HepG2 (cell line): ENCODE results near the gene SRRM2. TPM values are rescaled to one million over a fixed set of nuclear protein-coding genes. Genes with fewer than 3 reads are reported as not detected.
A peak's percentile ranks its signal among the peaks of the same experiment; 100 is the strongest.

Experiments used
- CCAR2 ChIP-seq: fragments of 200-400 bp; formaldehyde crosslinking; optimal IDR thresholded peaks from 2 replicates; pipeline ENCODE3; 2018; ENCODE audit warnings: low read depth, mild to moderate bottlenecking, low read length, moderate library complexity
- DR1 ChIP-seq: sonication (generic); formaldehyde crosslinking; IDR thresholded peaks from 2 replicates; pipeline ENCODE4 v1.8.0; 2021; ENCODE audit warnings: mild to moderate bottlenecking, missing genetic modification reagents, inconsistent platforms
- HDAC6 ChIP-seq: fragments of 200-600 bp; sonication (generic); IDR thresholded peaks from 2 replicates; pipeline ENCODE4 v1.7.0; 2017; ENCODE audit warnings: mild to moderate bottlenecking, antibody characterized with exemption, low read length, low read depth
- LCORL ChIP-seq, 2 experiments: fragments of 450-650 bp in 1 of 2; sonication (generic) in 1 of 2; formaldehyde crosslinking in 1 of 2; IDR thresholded peaks; 2 replicates each; pipeline versions ENCODE4 v1.5.0 to v1.6.1; 2017 to 2020; ENCODE audit warnings: antibody characterized with exemption in 1 of 2, missing genetic modification reagents in 1 of 2
- MLXIP ChIP-seq: sonication (generic); formaldehyde crosslinking; IDR thresholded peaks from 2 replicates; pipeline ENCODE4 v1.9.0; 2021; ENCODE audit warnings: missing genetic modification reagents, borderline replicate concordance
- NFE2L2 ChIP-seq: fragments of 150-350 bp; IDR thresholded peaks from 2 replicates; pipeline ENCODE4 v1.6.1; 2014; ENCODE audit warnings: low read length
- NRL ChIP-seq: sonication (generic); formaldehyde crosslinking; IDR thresholded peaks from 2 replicates; pipeline ENCODE4 v1.5.0; 2020; ENCODE audit warnings: missing genetic modification reagents, mild to moderate bottlenecking, moderate library complexity, borderline replicate concordance
- RAD51 ChIP-seq: fragments of 450-650 bp; IDR thresholded peaks from 2 replicates; pipeline ENCODE4 v1.6.1; 2016; ENCODE audit warnings: borderline replicate concordance
- TBX2 ChIP-seq: sonication (generic); formaldehyde crosslinking; IDR thresholded peaks from 2 replicates; pipeline ENCODE4 v1.5.0; 2020; ENCODE audit warnings: missing genetic modification reagents, mild to moderate bottlenecking, borderline replicate concordance
- TRIM24 ChIP-seq: sonication (generic); formaldehyde crosslinking; IDR thresholded peaks from 2 replicates; pipeline ENCODE4 v1.8.0; 2022; ENCODE audit warnings: mild to moderate bottlenecking, missing genetic modification reagents
- ZC3H13 ChIP-seq: sonication (generic); formaldehyde crosslinking; IDR thresholded peaks from 2 replicates; pipeline ENCODE4 v1.8.1; 2023; ENCODE audit warnings: mild to moderate bottlenecking, missing genetic modification reagents, moderate library complexity
- polyA plus RNA-seq, 8 experiments: library from polyadenylated mRNA; depleted of rRNA in 3 of 8; stranded (reverse) in 7 of 8; unstranded in 1 of 8; fragments of >200 nt; fragmentation: Illumina TruSeq in 4 of 8; extraction: Trizol in 4 of 8; gene quantifications; 2 replicates each; pipeline versions ENCODE4 v1.2.1 to v1.2.3, GENCODE V29; 2011 to 2016; ENCODE audit warnings: low read depth in 4 of 8, missing spikeins in 1 of 8, mixed read lengths in 1 of 8; ENCODE audit not compliant: insufficient read depth in 1 of 8
- total RNA-seq, 5 experiments: library from RNA; depleted of rRNA; stranded (reverse); fragments of >200 nt; fragmentation: Illumina TruSeq; extraction: Trizol; gene quantifications; 2 replicates each; pipeline ENCODE4 v1.2.3, GENCODE V29; 2016; ENCODE audit warnings: low read depth in 1 of 5
- TF ChIP-seq, protein P1 (sequence below): IDR thresholded peaks from 2 replicates; pipeline ENCODE4 v1.6.1; 2016; ENCODE audit warnings: low read depth, missing genetic modification reagents, missing compliant biosample characterization
- TF ChIP-seq, protein P2 (sequence below): sonication (generic); formaldehyde crosslinking; IDR thresholded peaks from 2 replicates; pipeline ENCODE4; 2020; ENCODE audit warnings: missing genetic modification reagents, mild to moderate bottlenecking, borderline replicate concordance
- TF ChIP-seq, protein P3 (sequence below): sonication (generic); formaldehyde crosslinking; IDR thresholded peaks from 2 replicates; pipeline ENCODE4 v1.4.0; 2020; ENCODE audit warnings: mild to moderate bottlenecking, missing genetic modification reagents
- TF ChIP-seq, protein P4 (sequence below): sonication (generic); formaldehyde crosslinking; IDR thresholded peaks from 2 replicates; pipeline ENCODE4 v1.4.0; 2020; ENCODE audit warnings: mild to moderate bottlenecking, missing genetic modification reagents

The SRRM2 gene
- total and polyA plus RNA-seq, 2 of the 13 experiments (the other 11 are each of a cell fraction or from before 2014, with no cell fraction given), result 50.4 to 112 TPM

GRCh38 chr16:2777231-2777902 is 24.9 kb downstream of the SRRM2 start, which contains the start of gene ELOB (continued):
- TF ChIP-seq, protein P1, sequence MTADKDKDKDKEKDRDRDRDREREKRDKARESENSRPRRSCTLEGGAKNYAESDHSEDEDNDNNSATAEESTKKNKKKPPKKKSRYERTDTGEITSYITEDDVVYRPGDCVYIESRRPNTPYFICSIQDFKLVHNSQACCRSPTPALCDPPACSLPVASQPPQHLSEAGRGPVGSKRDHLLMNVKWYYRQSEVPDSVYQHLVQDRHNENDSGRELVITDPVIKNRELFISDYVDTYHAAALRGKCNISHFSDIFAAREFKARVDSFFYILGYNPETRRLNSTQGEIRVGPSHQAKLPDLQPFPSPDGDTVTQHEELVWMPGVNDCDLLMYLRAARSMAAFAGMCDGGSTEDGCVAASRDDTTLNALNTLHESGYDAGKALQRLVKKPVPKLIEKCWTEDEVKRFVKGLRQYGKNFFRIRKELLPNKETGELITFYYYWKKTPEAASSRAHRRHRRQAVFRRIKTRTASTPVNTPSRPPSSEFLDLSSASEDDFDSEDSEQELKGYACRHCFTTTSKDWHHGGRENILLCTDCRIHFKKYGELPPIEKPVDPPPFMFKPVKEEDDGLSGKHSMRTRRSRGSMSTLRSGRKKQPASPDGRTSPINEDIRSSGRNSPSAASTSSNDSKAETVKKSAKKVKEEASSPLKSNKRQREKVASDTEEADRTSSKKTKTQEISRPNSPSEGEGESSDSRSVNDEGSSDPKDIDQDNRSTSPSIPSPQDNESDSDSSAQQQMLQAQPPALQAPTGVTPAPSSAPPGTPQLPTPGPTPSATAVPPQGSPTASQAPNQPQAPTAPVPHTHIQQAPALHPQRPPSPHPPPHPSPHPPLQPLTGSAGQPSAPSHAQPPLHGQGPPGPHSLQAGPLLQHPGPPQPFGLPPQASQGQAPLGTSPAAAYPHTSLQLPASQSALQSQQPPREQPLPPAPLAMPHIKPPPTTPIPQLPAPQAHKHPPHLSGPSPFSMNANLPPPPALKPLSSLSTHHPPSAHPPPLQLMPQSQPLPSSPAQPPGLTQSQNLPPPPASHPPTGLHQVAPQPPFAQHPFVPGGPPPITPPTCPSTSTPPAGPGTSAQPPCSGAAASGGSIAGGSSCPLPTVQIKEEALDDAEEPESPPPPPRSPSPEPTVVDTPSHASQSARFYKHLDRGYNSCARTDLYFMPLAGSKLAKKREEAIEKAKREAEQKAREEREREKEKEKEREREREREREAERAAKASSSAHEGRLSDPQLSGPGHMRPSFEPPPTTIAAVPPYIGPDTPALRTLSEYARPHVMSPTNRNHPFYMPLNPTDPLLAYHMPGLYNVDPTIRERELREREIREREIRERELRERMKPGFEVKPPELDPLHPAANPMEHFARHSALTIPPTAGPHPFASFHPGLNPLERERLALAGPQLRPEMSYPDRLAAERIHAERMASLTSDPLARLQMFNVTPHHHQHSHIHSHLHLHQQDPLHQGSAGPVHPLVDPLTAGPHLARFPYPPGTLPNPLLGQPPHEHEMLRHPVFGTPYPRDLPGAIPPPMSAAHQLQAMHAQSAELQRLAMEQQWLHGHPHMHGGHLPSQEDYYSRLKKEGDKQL (CRISPR knock-in tag), result no peak
- peak; percentile 43; the same call in 1 of the 2 replicates for TF ChIP-seq TBX2
- TF ChIP-seq DR1 (CRISPR knock-in tag), result peak; percentile 79
- peak; percentile 74; the same call in 1 of the 2 replicates for TF ChIP-seq NRL (CRISPR knock-in tag)
- TF ChIP-seq, protein P2, sequence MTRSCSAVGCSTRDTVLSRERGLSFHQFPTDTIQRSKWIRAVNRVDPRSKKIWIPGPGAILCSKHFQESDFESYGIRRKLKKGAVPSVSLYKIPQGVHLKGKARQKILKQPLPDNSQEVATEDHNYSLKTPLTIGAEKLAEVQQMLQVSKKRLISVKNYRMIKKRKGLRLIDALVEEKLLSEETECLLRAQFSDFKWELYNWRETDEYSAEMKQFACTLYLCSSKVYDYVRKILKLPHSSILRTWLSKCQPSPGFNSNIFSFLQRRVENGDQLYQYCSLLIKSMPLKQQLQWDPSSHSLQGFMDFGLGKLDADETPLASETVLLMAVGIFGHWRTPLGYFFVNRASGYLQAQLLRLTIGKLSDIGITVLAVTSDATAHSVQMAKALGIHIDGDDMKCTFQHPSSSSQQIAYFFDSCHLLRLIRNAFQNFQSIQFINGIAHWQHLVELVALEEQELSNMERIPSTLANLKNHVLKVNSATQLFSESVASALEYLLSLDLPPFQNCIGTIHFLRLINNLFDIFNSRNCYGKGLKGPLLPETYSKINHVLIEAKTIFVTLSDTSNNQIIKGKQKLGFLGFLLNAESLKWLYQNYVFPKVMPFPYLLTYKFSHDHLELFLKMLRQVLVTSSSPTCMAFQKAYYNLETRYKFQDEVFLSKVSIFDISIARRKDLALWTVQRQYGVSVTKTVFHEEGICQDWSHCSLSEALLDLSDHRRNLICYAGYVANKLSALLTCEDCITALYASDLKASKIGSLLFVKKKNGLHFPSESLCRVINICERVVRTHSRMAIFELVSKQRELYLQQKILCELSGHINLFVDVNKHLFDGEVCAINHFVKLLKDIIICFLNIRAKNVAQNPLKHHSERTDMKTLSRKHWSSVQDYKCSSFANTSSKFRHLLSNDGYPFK (CRISPR knock-in tag), result peak; percentile 99
- no peak for TF ChIP-seq MLXIP
- no peak for TF ChIP-seq HDAC6
- TF ChIP-seq, protein P3, sequence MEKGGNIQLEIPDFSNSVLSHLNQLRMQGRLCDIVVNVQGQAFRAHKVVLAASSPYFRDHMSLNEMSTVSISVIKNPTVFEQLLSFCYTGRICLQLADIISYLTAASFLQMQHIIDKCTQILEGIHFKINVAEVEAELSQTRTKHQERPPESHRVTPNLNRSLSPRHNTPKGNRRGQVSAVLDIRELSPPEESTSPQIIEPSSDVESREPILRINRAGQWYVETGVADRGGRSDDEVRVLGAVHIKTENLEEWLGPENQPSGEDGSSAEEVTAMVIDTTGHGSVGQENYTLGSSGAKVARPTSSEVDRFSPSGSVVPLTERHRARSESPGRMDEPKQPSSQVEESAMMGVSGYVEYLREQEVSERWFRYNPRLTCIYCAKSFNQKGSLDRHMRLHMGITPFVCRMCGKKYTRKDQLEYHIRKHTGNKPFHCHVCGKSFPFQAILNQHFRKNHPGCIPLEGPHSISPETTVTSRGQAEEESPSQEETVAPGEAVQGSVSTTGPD (CRISPR knock-in tag), result no peak
- TF ChIP-seq NFE2L2, result no peak
- no peak for TF ChIP-seq CCAR2
- TF ChIP-seq ZC3H13 (CRISPR knock-in tag), result peak; percentile 67; the same call in 1 of the 2 replicates
- no peak for TF ChIP-seq TRIM24 (CRISPR knock-in tag)
- TF ChIP-seq RAD51, result no peak
- no peak for TF ChIP-seq LCORL (IDR thresholded peaks at IDR 0.05)
- peak; percentile 58; the same call in 1 of the 2 replicates for TF ChIP-seq LCORL (CRISPR knock-in tag; IDR thresholded peaks at IDR 0.05)
- TF ChIP-seq, protein P4, sequence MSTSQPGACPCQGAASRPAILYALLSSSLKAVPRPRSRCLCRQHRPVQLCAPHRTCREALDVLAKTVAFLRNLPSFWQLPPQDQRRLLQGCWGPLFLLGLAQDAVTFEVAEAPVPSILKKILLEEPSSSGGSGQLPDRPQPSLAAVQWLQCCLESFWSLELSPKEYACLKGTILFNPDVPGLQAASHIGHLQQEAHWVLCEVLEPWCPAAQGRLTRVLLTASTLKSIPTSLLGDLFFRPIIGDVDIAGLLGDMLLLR (CRISPR knock-in tag), result peak; percentile 68; the same call in 1 of the 2 replicates
